ENCODE results near the gene ARHGAP20.
A peak's percentile ranks its signal among the peaks of the same experiment; 100 is the strongest.
"Not testable (repeated sequence)": the region's sequence is repeated elsewhere in the genome, so short reads cannot be mapped to it uniquely, and the experiment has no call there.

The ARHGAP20 gene

DNA sequence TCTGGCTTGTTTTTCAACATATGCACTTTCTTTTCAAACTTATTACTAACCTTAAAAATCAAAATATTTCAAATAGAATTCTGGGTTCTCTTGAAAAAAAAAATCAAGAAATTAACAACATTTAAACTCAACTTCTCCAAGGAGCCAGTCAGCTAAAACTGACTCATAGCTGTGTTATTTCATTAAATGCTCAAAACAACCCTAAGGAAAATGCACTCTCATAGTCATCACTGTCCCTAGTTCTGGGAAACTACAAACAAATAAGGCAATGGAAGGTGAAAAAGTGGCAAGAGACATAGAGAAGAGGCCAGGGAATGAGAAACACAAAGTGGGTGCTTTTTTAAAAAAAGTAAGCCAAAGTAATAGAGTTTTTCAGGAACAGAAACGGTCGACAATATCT lies 4.1 kb upstream of the ARHGAP20 start:
- no peak for DNase-seq

DNA sequence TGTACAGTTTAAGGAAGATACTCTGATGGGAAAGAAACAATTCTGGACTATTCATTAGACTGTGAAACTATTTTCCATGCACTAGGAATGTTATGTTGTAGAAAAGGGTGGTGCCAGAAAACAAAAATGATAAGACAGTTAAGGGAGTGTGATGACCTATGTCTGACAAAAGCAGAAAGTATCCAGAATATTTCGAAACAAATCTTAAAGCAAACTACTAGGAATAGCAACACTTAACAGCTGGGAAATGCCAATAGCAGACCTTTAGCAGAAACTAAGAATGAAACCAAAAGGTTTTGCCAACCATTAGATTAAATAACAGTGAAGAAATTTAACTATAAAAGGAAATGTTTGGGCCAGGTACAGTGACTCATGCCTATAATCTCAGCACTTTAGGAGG lies 3.3 kb upstream of the ARHGAP20 start:
- no peak for DNase-seq

DNA sequence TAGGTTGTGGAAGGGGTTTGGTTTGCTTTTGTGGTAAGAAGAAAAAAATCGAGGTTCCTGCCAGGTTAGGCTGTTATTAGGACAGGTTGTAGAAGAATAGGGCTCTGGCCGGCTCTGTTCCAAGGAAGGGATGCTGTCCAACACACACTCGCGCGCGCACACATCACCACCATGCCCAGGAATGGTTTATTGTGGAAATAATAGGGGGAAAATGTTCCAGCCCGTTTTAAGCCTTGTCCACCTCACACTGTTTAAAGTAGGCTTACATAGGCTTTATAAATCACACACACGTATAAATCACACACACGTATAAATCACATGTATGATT lies 1.2 kb upstream of the ARHGAP20 start:
- no peak for DNase-seq

DNA sequence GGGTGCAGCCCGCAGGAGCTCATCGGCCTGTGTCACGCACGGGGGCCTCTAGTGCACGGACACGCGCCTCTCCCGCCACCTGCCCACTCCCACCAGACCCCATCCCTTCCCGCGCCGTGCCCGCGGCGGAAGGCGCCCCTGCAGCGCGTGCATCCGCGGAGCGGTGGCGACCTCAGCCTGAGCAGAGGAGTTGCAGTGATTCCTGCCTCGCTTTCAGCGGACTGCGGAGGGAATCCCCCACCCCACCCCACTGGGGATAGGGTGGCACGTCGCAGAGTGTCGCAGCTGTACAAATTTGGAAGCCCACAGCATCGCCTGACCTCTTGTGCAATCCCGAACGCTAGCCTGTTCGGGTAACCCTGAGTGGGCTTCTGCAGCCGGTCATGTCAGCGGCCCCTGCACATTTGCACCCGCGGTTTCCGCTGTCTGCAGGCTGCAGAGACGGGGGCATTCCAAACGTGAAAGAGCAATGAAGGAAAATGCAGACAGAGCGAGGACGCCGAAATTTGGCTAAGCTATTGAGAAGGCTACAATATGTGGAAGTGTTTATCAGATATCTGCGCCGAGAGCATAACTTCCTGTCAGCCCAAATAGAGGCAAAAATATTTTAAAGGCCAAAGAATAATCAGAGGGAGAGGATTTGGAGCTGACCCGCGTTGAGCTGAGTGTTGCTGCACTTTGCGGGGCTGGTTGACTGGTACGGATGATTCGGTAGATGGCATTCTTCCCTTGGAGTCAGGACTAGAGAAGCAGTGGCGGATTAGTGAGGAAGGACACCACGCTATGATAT lies 617 bp upstream of the ARHGAP20 start:
- no peak for DNase-seq

DNA sequence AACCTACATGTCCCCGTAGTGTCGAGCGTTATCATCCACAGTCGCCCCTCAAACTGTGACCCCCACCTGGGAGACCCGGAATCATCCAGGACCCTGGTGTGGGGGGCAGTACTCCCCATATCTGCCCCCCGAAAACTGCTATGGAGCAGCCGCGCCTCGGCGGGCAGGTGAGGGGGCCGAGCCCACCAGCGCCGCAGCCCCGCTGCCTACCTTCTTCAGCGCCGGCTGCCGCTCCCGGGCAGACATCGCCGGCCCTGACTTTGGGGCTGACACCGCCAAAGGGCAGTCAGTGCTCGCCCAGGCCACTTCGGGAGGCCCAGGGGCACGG lies 825 bp downstream of the ARHGAP20 start:
- DNase-seq = no peak

DNA sequence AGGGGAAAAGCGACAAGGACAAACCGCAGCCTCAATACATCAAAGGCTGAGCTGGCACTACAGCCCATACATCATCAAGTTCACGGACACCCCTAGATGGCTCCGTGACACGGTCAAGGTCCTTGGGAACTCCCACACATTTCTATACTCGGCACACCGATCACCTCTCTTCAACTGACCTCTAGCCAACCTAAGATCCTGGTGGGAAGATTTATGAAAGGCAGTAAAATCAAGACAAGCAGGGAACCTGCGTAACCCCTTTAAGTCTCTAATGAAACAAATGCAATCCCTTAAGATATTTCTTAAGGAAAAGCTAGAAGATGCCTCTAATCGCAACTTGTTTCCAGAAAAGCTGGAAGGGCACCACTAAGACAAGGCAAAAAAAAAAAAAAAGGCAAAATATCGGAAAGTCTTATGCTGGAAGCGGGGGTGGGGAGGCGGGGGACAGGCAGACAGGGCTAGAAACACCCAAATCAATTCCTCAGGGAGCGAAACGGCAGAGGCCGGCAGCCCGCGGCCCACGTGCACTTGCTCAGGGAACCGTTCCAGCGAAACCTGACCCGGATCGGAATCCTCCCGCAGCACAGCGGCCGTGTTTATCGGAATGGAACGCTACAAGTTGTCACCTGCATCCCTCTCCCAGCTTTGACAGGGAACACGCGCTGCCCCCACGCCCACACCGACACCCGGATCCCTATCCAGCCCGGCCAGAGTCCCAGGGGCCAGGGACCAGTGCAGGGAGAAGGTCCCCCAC lies 1.4 kb downstream of the ARHGAP20 start:
- DNase-seq = peak; percentile 63

DNA sequence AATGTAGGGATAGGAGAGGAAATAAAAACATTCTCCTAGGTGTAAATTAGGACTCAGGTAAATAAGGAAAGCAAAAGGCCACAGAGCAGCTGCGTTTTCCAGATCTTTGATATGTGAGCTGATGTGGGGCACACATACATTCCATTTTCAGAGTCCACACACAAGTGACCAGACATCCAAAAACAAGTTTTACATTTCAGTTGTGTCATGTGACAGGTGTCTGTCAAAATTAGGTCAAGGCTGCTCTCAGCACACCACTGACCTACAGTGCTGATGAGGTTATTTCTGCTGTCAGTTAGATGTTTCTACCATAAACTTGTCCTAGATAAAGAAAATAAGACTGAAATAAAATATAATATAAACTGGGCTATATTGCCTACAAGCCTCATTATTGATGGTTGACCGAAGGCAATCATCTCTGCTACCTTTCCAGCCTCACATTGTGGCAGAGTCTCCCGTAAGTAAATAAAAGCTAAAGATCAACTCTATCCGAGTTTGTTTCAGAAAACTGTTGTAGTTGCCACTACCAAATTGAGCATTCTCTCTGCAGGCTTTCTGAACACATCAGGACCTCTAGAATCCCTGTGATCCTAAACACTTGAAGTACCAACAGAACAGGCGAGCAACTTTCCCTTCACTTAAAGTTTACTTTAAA lies 7.9 kb downstream of the ARHGAP20 start:
- no peak for DNase-seq

DNA sequence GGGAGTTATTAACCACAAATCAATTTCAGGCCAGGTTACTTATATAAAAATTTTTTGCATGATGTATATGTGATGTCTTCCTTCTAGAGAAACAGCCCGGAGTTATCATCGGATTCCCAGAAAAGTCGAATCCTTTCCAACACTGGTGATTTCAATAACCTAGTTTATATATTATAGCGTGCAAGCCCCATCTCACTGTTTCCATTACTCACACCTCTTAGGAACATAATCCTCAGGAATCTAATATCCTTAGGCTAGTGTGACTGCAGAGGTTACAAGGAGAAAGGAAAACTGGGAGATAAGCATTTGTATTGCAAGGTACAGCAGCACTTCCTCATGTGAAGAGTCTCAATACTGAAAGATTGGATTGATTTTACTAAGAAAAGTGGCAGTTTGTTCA lies 20.3 kb downstream of the ARHGAP20 start:
- DNase-seq = no peak

DNA sequence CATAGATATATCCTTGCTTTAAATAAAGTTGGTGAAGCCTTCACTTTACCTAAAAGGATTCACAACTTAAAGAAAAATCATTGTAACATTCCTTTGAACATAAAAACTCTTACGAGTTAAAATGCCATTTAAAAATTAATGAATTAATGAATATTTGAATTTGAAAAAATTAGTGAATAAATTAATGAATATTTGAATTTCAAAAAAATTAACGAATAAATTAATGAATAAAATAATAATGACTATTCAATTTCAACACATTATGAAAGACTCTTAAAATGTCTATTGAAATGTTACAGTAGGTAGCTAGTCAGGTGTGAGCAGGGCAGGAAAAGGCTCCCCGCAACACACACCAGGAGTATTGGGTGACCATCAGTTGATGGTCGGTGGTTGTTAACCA lies 22.9 kb downstream of the ARHGAP20 start:
- DNase-seq = no peak

DNA sequence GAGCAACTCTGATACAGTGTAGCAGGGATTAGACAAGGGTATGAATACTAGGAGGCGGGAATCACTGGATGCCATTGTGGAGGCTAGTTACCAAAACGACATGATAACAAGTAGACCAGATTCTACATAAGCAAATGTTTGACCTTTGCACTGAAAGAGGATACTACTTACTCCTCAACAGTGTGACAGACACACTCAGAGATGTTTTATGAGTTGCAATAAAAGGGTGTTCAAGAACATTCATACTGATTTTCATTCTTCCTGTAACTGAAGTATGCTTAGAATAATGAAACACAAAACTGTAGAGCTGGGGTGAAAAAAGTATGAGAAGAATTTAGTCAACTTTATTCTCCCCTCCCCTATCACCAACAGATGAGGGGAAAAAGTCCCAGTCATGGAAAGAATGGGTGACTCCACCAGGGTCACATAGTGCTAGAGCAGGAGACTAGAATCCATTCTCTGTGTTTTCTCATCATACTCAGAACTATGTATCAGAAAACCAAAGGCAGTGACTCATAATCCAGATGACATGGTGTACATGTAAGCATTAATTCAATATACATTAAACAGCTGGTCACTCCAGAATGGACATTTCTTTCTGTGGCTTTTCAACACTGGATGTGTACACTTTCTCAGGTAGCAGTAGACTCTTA lies 32.8 kb downstream of the ARHGAP20 start:
- no peak for DNase-seq

DNA sequence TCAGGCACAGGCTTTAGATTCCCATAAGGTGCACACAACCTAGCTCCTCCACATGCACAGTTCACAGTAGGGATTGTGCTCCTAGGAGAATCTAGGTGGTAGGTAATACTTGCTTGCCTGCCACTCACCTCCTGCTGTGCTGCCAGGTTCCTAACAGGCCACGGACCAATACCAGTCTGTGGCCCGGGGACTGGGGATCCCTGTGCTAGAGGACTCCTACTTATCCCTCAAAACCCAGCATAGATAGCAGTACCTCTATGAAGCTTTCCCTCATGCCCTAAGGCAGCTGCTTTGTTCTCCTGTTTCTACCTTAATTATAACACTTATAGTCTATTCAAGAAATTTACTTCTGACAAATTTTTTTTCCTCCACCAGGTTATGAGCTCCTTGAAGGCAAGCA lies 36.7 kb downstream of the ARHGAP20 start:
- no peak for DNase-seq

DNA sequence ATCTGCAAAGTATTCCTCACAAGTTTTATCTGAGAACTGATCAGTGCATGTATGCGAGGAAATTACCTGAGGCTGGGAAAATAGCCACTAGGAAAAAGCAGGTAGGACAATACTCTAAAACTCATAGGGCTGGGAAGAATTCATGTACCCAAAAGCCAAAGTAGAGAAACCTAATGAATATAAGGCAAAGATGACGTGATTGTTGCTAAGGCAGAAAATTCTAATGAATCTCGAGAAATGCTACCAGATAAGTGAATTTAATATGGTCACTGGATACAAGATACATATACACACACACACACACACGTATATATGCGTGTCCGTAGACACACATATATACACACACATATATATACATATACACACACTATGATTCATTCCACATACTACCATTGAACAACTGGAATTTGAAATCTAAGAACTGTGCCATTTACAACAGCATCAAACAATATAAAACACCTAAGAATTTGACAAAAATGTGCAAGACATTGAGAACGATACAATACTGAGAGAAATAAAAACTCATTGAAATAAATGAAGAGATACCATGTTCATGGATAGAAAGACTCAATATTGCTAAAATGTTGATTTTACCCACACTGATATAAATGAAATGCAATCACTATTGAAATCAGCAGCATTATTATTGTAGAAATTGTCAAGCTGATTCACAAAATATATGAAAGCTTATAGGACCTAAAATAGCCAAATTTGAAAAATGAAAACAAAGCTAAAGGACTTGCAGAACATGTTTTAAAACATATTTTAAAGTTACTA lies 46.4 kb downstream of the ARHGAP20 start:
- no peak for DNase-seq

DNA sequence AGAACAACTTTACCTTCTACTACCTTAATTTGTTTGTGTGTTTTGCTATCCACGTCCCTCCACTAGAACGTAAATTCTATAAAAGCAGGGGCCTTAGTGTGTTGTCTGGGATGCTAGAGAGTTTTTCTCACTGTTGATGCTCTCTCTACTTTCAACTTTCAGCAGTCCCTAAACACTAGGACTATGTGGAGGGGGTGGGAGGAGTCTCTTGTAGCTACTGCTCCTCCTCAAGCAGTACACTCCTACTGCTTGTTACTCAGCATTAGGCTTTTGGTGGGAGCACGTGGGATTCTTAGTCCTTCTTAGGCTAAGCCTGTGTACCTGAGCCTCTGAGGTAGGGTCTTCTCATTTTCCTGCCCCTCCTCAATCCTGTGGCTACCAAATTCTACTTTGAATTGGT lies 56.3 kb downstream of the ARHGAP20 start:
- DNase-seq = no peak

DNA sequence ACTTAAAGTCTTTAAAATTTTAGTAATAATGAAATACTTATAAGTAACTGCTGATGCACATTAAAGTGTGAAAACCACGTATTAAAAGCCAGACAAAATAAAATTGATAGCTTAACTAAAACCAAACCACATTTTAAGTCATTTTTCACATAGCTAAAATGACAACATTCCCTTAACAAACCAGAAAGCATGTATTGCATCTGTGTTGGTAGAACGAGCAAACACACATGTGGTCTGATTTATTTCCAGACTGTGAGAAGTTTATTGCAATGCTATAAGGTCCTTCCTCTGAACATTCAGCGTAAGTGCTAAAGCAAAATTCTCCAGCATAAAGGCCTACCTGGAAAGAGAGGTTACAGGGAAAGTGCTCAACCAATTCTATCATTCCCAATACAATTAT lies 57.8 kb downstream of the ARHGAP20 start:
- no peak for DNase-seq

DNA sequence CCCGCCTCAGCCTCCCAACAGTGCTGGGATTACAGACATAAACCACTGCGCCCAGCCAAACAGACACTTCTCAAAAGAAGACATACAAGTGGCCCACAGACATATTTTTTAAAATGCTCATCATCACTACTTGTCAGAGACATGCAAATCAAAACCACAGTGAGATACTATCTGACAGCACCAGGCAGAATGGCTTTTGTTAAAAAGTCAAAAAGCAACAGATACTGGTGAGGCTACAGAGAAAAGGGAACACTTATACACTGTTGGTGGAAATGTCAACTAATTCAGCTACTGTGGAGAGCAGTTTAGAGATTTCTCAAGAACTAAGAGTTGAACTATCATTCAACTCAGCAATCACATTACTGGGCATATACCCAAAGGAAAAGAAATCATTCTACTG lies 67.0 kb downstream of the ARHGAP20 start:
- no peak for DNase-seq

DNA sequence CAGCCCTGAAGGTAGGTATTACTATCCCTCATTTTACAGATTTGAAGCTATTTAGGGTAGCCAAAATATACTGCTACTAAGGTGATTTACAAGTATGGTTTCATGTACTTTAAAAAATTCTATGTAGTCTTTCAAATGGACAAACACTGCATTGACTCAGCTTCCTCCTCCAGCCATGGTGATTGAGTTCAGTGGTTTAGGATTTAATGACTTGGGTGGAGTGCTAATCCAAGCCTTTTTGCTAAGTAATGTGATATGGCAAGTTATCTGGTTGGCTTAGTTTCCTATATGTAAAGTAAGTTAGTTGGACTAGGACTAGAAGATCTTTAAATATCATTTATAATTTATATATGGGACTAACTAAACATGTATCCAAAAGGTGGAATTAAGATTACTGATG lies 77.9 kb downstream of the ARHGAP20 start:
- DNase-seq = no peak

DNA sequence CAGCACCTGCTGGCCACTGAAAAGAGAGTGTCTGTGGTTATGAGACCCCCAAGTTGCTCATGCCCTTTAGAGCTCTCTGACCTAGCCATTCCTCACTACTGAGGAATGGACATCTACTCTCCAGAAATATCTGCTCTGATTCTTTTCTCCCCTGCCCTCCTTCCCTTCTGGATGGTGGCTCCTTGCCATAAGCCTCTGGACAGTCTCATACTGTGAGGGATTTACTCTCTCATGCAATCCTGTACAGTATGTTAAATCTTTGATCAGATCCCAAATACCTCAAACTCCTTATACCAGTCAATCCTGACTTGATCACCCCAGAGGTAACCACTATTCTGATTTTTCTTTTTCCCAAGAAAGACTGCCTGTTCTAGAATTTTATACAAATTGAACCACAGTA lies 80.7 kb downstream of the ARHGAP20 start:
- DNase-seq = no peak

DNA sequence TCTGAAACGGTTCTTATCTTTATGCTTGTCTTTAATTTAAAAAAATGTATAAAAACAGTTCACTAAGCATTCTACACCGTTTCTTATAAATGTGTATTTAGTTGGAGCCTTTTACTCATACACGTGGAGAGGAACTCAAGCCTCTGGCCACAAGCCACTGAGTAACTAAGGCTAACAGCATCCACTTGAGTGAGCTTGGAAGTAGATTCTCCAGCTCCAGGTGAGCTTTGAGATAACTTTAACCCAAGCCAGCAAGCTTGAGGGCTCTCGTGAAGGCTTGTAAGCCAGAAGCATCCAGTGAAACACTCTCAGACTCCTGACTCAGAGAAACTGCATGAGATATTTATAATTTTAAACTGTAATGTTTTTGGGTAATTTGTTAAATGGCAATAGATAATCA lies 82.6 kb downstream of the ARHGAP20 start:
- no peak for DNase-seq

DNA sequence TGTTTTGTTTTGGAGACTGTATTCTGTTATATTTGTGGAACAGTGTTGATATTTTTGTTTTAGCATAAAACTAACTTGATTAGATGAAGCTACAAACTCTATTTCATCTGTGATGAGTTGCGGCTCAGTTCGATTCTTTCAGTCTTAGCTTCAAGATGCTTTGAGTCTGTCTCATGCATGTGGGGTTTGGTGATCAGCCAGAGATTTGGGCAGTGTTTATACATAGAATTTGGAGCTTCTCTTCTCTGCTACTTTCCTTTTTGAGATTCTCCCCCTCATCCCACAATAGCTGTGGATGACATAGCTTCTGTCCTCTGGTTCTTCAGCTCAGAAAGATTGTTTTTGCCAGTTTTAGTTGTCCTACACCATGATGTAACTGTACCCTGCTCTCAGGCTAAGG lies 90.4 kb downstream of the ARHGAP20 start:
- DNase-seq = no peak

DNA sequence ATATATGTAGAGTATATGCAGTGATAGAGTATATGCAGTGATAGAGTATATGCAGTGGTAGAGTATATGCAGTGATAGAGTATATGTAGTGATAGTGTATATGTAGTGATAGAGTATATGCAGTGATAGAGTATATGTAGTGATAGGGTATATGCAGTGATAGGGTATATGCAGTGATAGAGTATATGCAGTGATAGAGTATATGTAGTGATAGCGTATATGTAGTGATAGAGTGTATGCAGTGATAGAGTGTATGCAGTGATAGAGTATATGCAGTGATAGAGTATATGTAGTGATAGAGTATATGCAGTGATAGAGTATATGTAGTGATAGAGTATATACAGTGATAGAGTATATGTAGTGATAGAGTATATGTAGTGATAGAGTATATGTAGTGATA lies 92.9 kb downstream of the ARHGAP20 start:
- DNase-seq = not testable (repeated sequence)

DNA sequence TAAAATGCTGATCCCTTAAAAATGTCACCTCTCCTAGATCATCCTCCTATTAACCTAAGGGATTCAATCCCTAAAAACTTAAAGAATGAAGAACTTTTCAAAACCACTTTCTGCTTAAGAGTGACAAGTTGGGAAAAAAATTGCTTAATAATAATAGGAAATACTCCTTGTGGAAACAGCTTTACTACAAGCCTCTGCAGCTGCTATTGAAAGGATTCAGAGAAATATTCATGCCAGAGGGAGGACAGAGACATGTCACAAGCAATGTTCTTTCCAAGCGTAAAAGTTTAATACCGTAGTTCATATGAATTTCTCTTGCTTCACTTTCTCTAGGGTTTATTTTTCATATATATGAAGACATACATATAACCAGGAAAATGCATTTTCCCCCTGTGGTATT lies 98.2 kb downstream of the ARHGAP20 start:
- DNase-seq = no peak

DNA sequence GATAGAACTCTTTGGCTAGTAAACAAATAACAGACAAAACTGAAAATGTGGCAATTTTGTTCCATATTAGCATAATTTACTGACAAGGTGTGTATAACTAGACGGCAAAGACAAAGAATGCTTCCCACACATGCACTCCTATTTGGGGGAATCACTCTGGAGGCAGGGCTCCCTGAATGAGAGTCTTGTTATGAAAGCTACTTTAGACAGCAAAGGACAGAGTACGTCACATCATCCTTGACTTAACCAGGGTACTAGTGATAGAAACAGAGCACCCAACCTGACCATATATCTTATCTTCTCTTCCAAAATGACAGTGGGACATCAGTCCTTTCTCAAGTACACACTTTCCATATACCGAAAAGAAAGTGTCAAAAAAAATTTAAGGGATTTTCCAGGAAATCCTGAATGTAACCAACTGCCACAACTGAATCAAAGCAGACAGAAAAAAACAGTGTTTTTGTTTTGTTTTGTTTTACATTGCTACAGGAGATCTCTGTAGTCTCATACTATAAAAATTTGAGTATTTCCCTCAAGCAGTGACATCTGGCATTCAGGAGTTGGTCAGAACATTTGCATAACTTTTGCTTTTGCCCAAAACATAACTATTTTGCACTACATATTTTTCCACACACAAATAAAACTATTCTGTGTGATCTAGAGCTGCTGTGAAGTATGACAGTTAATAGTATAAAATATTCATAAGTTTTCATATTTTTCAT lies 98.9 kb downstream of the ARHGAP20 start:
- no peak for DNase-seq

All from NCI-H2107 (cell line).